Measurements from ENCODE around the gene MANBA. TPM values are rescaled to one million over a fixed set of nuclear protein-coding genes. Genes with fewer than 3 reads are reported as not detected.

MANBA gene
- total and polyA plus RNA-seq, 2 of the 4 experiments (the other 2 are of a cell fraction): 11.5 to 17.2 TPM

- Histone ChIP-seq H3K9me1 (ENCODE audit: insufficient read depth, low read length) (peaks cover 8% of the 10 kb centered on the region), H2AK9ac (replicated peaks; ENCODE audit: low read depth, low read length, poor library complexity) (no peak overlapping the region), H3K56ac (ENCODE audit: extremely low read depth, insufficient read depth, low read length) (no peak overlapping the region), H4K20me1 (ENCODE audit: insufficient read depth, low read length) (no peaks in the 10 kb centered on the region), H2BK20ac (ENCODE audit: low read depth, low read length) (no peak overlapping the region), H2BK120ac (ENCODE audit: low read depth, low read length) (no peak overlapping the region), H3K4me2 (ENCODE audit: low read depth, low read length) (no peak overlapping the region), H2AK5ac (ENCODE audit: low read depth, low read length) (no peak overlapping the region), H3K27me3 (ENCODE audit: control insufficient read depth, insufficient read depth, low read length) (no peaks in the 10 kb centered on the region), H3K23ac (ENCODE audit: low read depth, low read length) (no peak overlapping the region), H2BK15ac (ENCODE audit: low read depth, low read length) (no peak overlapping the region), H3K4me3 (ENCODE audit: insufficient read depth, low read depth, low read length) (no peak overlapping the region), H3K9me3 (ENCODE audit: control insufficient read depth, insufficient read depth, low read length) (no peaks in the 10 kb centered on the region), H2AFZ (replicated peaks; ENCODE audit: low read length, poor library complexity) (no peak overlapping the region), H2BK5ac (ENCODE audit: low read depth, low read length, poor library complexity, severe bottlenecking) (no peak overlapping the region), H4K8ac (ENCODE audit: low read depth in 2 of 2, low read length in 2 of 2) (no peak overlapping the region), H3K9ac (ENCODE audit: low read depth, low read length) (no peak overlapping the region), H3K79me1 (ENCODE audit: low read depth in 1 of 2, low read length in 2 of 2) (peaks cover 0 to 3% of the 10 kb centered on the region in 2 experiments; a peak in 2 of 4 replicates), H3K18ac (ENCODE audit: low read depth, low read length) (no peak overlapping the region), H3K4ac (ENCODE audit: low read depth, low read length) (no peak overlapping the region), H3K36me3 (ENCODE audit: control insufficient read depth, insufficient read depth, low read length) (peaks cover 25% of the 10 kb centered on the region), H4K91ac (ENCODE audit: insufficient read depth, low read depth, low read length) (no peak overlapping the region), H3K4me1 (ENCODE audit: control insufficient read depth, insufficient read depth, low read length) (peaks cover 11% of the 10 kb centered on the region), H3K27ac (ENCODE audit: insufficient read depth, low read length) (no peak overlapping the region), H4K5ac (ENCODE audit: low read depth, low read length) (no peak overlapping the region), H3K14ac (replicated peaks; ENCODE audit: low read depth, low read length) (no peak overlapping the region)
- TF ChIP-seq CEBPB (IDR thresholded peaks at IDR 0.05; ENCODE audit: low read depth, low read length): no peak
- TF ChIP-seq, protein P1, sequence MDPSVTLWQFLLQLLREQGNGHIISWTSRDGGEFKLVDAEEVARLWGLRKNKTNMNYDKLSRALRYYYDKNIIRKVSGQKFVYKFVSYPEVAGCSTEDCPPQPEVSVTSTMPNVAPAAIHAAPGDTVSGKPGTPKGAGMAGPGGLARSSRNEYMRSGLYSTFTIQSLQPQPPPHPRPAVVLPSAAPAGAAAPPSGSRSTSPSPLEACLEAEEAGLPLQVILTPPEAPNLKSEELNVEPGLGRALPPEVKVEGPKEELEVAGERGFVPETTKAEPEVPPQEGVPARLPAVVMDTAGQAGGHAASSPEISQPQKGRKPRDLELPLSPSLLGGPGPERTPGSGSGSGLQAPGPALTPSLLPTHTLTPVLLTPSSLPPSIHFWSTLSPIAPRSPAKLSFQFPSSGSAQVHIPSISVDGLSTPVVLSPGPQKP (IDR thresholded peaks at IDR 0.05; ENCODE audit: borderline replicate concordance, low read depth, low read length): no peak
- no peak for TF ChIP-seq NFE2L2 (IDR thresholded peaks at IDR 0.05; ENCODE audit: low read depth, low read length)
- no peak for TF ChIP-seq CTCF (conservative IDR thresholded peaks at IDR 0.05; ENCODE audit: low read depth, low read length)
- dilution Hi-C loops (cut with HindIII; ENCODE audit: low sequenced_read_pairs, unreplicated experiment) (no loop called here), intact Hi-C loops (cut with micrococcal nuclease) (loop anchor here (10.0 kb wide), 1 partner anchor 95 kb away; the partner anchor contains the start of gene NFKB1), in situ Hi-C loops (cut with MboI; ENCODE audit: low sequenced_read_pairs) (no loop called here)
- no TSS peak for BruUV-seq (replicated peaks)
- CTCF ChIA-PET: no interaction called here
- POLR2A ChIA-PET (ENCODE audit: unreplicated experiment): no interaction called here
- no peak for DNase-seq
- 94% methylated on average over 2 of the region's 4 CpGs; no CpG with 5 or more reads in 1 of the 2 experiments for WGBS, 2 experiments (ENCODE audit: extremely low coverage in 2 of 2, insufficient read length in 1 of 2)
- no peak for ATAC-seq (ENCODE audit: low read depth)
Measured at GRCh38 chr4:102599455-102599854, 161.3 kb downstream of the MANBA start.
